Left kidney (tissue), 2 donors: Measurements from ENCODE around the gene PLPPR3. TPM values are rescaled to one million over a fixed set of nuclear protein-coding genes. Genes with fewer than 3 reads are reported as not detected.
"Not testable (repeated sequence)": the region's sequence is repeated elsewhere in the genome, so short reads cannot be mapped to it uniquely, and the experiment has no call there.

Experiments used
- DNase-seq: peaks from one replicate; pipeline ENCODE4 v3.0.0-alpha.2; 2013
- polyA plus RNA-seq: library from polyadenylated mRNA; unstranded; fragments of 120-200 nt; gene quantifications from one replicate; pipeline ENCODE4 v1.2.1, GENCODE V29; 2013; ENCODE audit not compliant: insufficient read length

Gene PLPPR3
- polyA plus RNA-seq, 1 donor, result 9.4 TPM

GRCh38 chr19:855142-855541 lies 33.4 kb upstream of the PLPPR3 start:
- no peak for DNase-seq

GRCh38 chr19:854549-854948 lies 32.8 kb upstream of the PLPPR3 start:
- no peak for DNase-seq

GRCh38 chr19:853614-854220 lies 32.0 kb upstream of the PLPPR3 start:
- DNase-seq, result not testable (repeated sequence)

GRCh38 chr19:853014-853585 lies 31.3 kb upstream of the PLPPR3 start:
- no peak for DNase-seq

- DNase-seq, result no peak
These were observed 30.6 kb upstream of the PLPPR3 start, which contains the start of gene ELANE for GRCh38 chr19:852136-853013. Gene ELANE, plus strand, starts transcription at chr19:852303. Its CDS starts 26 bp downstream, at chr19:852329.

GRCh38 chr19:850979-851335 lies 29.2 kb upstream of the PLPPR3 start:
- no peak for DNase-seq

- DNase-seq, result no peak
These were observed 28.6 kb upstream of the PLPPR3 start for GRCh38 chr19:850221-850978.

GRCh38 chr19:849195-849594 lies 27.4 kb upstream of the PLPPR3 start:
- DNase-seq, result not testable (repeated sequence)

GRCh38 chr19:848386-848921 lies 26.7 kb upstream of the PLPPR3 start:
- no peak for DNase-seq

GRCh38 chr19:845707-846521 lies 24.2 kb upstream of the PLPPR3 start:
- no peak for DNase-seq

GRCh38 chr19:844546-844971 lies 22.8 kb upstream of the PLPPR3 start:
- no peak for DNase-seq

GRCh38 chr19:843836-844545 lies 22.2 kb upstream of the PLPPR3 start:
- DNase-seq, result no peak

GRCh38 chr19:843180-843835 lies 21.6 kb upstream of the PLPPR3 start:
- DNase-seq, result no peak

- DNase-seq, result not testable (repeated sequence)
These were observed 21.0 kb upstream of the PLPPR3 start for GRCh38 chr19:842802-843179.

GRCh38 chr19:840519-841206 lies 18.9 kb upstream of the PLPPR3 start, which contains the start of gene PRTN3:
Gene PRTN3, plus strand, starts transcription at chr19:840999. Its CDS starts 10 bp downstream, at chr19:841009.
- no peak for DNase-seq

- DNase-seq, result no peak
These were observed 13.6 kb upstream of the PLPPR3 start for GRCh38 chr19:835210-835810.

- DNase-seq, result no peak
These were observed 12.5 kb upstream of the PLPPR3 start for GRCh38 chr19:834216-834615.

- DNase-seq, result no peak
These were observed 9.9 kb upstream of the PLPPR3 start for GRCh38 chr19:831407-832369.
